Left lobe of liver (tissue), 1 donor: Measurements from ENCODE around the gene FADD. TPM values are rescaled to one million over a fixed set of nuclear protein-coding genes. Genes with fewer than 3 reads are reported as not detected.

Experiments used
- total RNA-seq: library from RNA; stranded (reverse); gene quantifications from one replicate; pipeline ENCODE4 v1.2.1, GENCODE V29; 2021
- donor health status: DM: no; HTN: yes; CAD: no.

The FADD gene
- total RNA-seq, 1 donor from 2014 or later = 9.0 TPM

Other genes with a start within 250 kb of the FADD start
- 260 TPM for gene ANO1, start 125.0 kb upstream of the FADD start, total RNA-seq
- gene PPFIA1, start 67.4 kb downstream of the FADD start, total RNA-seq = 21.9 TPM
- gene CTTN, start 195.2 kb downstream of the FADD start, total RNA-seq = 71.9 TPM